Parathyroid adenoma (tissue), 2 donors: ENCODE data around the gene KIRREL2.

Experiments used
- H2AFZ ChIP-seq: fragments of 300-600 bp; sonication (generic); one replicate; pipeline ENCODE4 v1.7.0; 2017; ENCODE audit warnings: antibody characterized with exemption, mild to moderate bottlenecking
- H3K27ac ChIP-seq: fragments of 300-600 bp; sonication (generic); one replicate; pipeline ENCODE4 v1.7.0; 2017
- H3K27me3 ChIP-seq: fragments of 300-600 bp; sonication (generic); one replicate; pipeline ENCODE4 v1.7.0; 2017; ENCODE audit warnings: low read length; ENCODE audit not compliant: control insufficient read depth, insufficient read depth
- H3K36me3 ChIP-seq: fragments of 300-600 bp; sonication (generic); one replicate; pipeline ENCODE4 v1.7.0; 2017; ENCODE audit warnings: low read length; ENCODE audit not compliant: control insufficient read depth, insufficient read depth
- H3K4me1 ChIP-seq: fragments of 300-600 bp; sonication (generic); one replicate; pipeline ENCODE4 v1.7.0; 2017; ENCODE audit warnings: control low read depth
- H3K4me2 ChIP-seq: fragments of 300-600 bp; sonication (generic); one replicate; pipeline ENCODE4 v1.7.0; 2017; ENCODE audit warnings: low read length
- H3K4me3 ChIP-seq: fragments of 300-600 bp; sonication (generic); one replicate; pipeline ENCODE4 v1.7.0; 2017; ENCODE audit warnings: low read depth, low read length
- H3K79me2 ChIP-seq: fragments of 300-600 bp; sonication (generic); one replicate; pipeline ENCODE4 v1.7.0; 2017; ENCODE audit warnings: control low read depth
- H3K9ac ChIP-seq: fragments of 300-600 bp; sonication (generic); one replicate; pipeline ENCODE4 v1.7.0; 2017; ENCODE audit warnings: mild to moderate bottlenecking
- H3K9me3 ChIP-seq: fragments of 300-600 bp; sonication (generic); one replicate; pipeline ENCODE4 v1.7.0; 2017; ENCODE audit warnings: low read length; ENCODE audit not compliant: control insufficient read depth
- CTCF ChIP-seq: fragments of 300-600 bp; sonication (generic); IDR thresholded peaks from one replicate; pipeline ENCODE4 v1.7.0; 2017; ENCODE audit warnings: antibody characterized with exemption, mild to moderate bottlenecking
- donor health status: primary hyperparathyroidism.

Gene KIRREL2

GRCh38 chr19:35858311-35858710, 1.6 kb downstream of the KIRREL2 start:
- no peaks in the 10 kb centered on the region for H3K27me3 ChIP-seq

DNA sequence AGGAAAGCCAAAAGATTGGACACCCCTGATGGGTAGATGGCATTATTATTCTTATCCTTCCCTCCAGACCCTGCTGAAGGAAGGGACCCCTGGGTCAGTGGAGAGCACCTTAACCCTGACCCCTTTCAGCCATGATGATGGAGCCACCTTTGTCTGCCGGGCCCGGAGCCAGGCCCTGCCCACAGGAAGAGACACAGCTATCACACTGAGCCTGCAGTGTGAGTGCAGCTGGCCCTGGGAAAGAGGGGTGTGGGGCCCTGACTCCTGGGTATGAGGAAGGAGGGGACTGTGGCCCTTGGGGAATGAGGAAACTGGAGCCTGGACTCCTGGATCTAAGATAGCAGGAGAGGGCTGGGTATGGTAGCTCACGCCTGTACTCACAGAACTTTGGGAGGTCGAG, 2.7 kb downstream of the KIRREL2 start:
- H3K4me2 ChIP-seq: no peak overlapping the region
- H2AFZ ChIP-seq: no peak overlapping the region
- H3K9me3 ChIP-seq: no peaks in the 10 kb centered on the region
- H3K4me1 ChIP-seq: peaks cover 4% of the 10 kb centered on the region
- H3K79me2 ChIP-seq: no peaks in the 10 kb centered on the region
- no peaks in the 10 kb centered on the region for H3K27me3 ChIP-seq
- no peak overlapping the region for H3K9ac ChIP-seq
- no peak for TF ChIP-seq CTCF
- H3K36me3 ChIP-seq: no peaks in the 10 kb centered on the region
- H3K27ac ChIP-seq: no peak overlapping the region
- no peak overlapping the region for H3K4me3 ChIP-seq

More at GRCh38 chr19:35858311-35858710, 1.6 kb downstream of the KIRREL2 start:
- H3K4me2 ChIP-seq: no peak overlapping the region
- peaks cover 6% of the 10 kb centered on the region for H3K4me1 ChIP-seq
- H3K27ac ChIP-seq: no peak overlapping the region
- H3K9me3 ChIP-seq: no peaks in the 10 kb centered on the region
- no peak overlapping the region for H3K9ac ChIP-seq
- H3K4me3 ChIP-seq: no peak overlapping the region
- no peaks in the 10 kb centered on the region for H3K36me3 ChIP-seq
- TF ChIP-seq CTCF: no peak
- no peaks in the 10 kb centered on the region for H3K79me2 ChIP-seq
- H2AFZ ChIP-seq: no peak overlapping the region

- Histone ChIP-seq H2AFZ (no peak overlapping the region), H3K27ac (no peak overlapping the region), H3K79me2 (no peaks in the 10 kb centered on the region), H3K9me3 (no peaks in the 10 kb centered on the region), H3K4me2 (no peak overlapping the region), H3K27me3 (no peaks in the 10 kb centered on the region), H3K9ac (no peak overlapping the region), H3K36me3 (no peaks in the 10 kb centered on the region), H3K4me3 (no peak overlapping the region), H3K4me1 (peaks cover 4% of the 10 kb centered on the region)
- TF ChIP-seq CTCF: no peak
Measured at GRCh38 chr19:35860436-35860817, 3.7 kb downstream of the KIRREL2 start.

GRCh38 chr19:35860818-35861639, 4.3 kb downstream of the KIRREL2 start:
- no peak overlapping the region for H3K4me3 ChIP-seq
- no peaks in the 10 kb centered on the region for H3K9me3 ChIP-seq
- no peaks in the 10 kb centered on the region for H3K79me2 ChIP-seq
- no peak for TF ChIP-seq CTCF
- no peak overlapping the region for H3K4me2 ChIP-seq
- no peaks in the 10 kb centered on the region for H3K4me1 ChIP-seq
- H3K9ac ChIP-seq: no peak overlapping the region
- no peaks in the 10 kb centered on the region for H3K27me3 ChIP-seq
- no peak overlapping the region for H3K27ac ChIP-seq
- no peak overlapping the region for H2AFZ ChIP-seq
- no peaks in the 10 kb centered on the region for H3K36me3 ChIP-seq

DNA sequence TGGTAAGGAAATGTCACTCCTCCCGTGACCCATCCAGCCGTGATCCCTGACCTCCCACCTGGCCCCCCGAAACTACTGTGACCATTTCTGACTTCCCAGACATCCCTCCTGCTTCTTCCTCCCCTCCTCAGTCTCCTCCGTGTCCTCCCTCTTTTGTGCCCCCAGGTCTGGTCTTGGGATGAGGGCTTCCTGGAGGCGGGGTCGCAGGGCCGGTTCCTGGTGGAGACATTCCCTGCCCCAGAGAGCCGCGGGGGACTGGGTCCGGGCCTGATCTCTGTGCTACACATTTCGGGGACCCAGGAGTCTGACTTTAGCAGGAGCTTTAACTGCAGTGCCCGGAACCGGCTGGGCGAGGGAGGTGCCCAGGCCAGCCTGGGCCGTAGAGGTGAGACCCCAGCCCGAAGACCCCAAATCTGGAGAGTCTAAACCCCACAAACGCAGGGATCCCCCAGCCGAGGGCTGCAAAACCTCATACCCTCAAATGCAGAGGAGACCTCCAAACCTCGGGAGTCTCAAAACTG, 5.0 kb downstream of the KIRREL2 start:
- H3K36me3 ChIP-seq: no peaks in the 10 kb centered on the region
- no peak overlapping the region for H3K4me3 ChIP-seq
- no peaks in the 10 kb centered on the region for H3K9me3 ChIP-seq
- no peaks in the 10 kb centered on the region for H3K27me3 ChIP-seq
- H3K27ac ChIP-seq: no peak overlapping the region
- no peak overlapping the region for H3K9ac ChIP-seq
- no peak for TF ChIP-seq CTCF
- no peaks in the 10 kb centered on the region for H3K4me1 ChIP-seq
- no peaks in the 10 kb centered on the region for H3K79me2 ChIP-seq
- H2AFZ ChIP-seq: no peak overlapping the region
- no peak overlapping the region for H3K4me2 ChIP-seq
